HG03103 (cell line): ENCODE data around the gene BMPER.

ENCODE experiments used
- ATAC-seq: cut with Tn5 transposase; IDR thresholded peaks from one replicate; pipeline ENCODE4 v1.9.1; 2021; ENCODE audit warnings: low read depth; ENCODE audit not compliant: unreplicated experiment

Gene BMPER

GRCh38 chr7:34057956-34058355 is 152.6 kb downstream of the BMPER start:
- no peak for ATAC-seq

GRCh38 chr7:34058801-34059135 is 153.4 kb downstream of the BMPER start:
- no peak for ATAC-seq

GRCh38 chr7:34059136-34059828 is 153.9 kb downstream of the BMPER start:
- no peak for ATAC-seq

- ATAC-seq = no peak
Observed at GRCh38 chr7:34060196-34060947, 155.0 kb downstream of the BMPER start.

- ATAC-seq = no peak
Observed at GRCh38 chr7:34061149-34061548, 155.8 kb downstream of the BMPER start.

- no peak for ATAC-seq
Observed at GRCh38 chr7:34062341-34062740, 157.0 kb downstream of the BMPER start.

GRCh38 chr7:34062826-34063225 is 157.5 kb downstream of the BMPER start:
- no peak for ATAC-seq

GRCh38 chr7:34064519-34065158 is 159.3 kb downstream of the BMPER start:
- no peak for ATAC-seq

- no peak for ATAC-seq
Observed at GRCh38 chr7:34066411-34066810, 161.1 kb downstream of the BMPER start.

- no peak for ATAC-seq
Observed at GRCh38 chr7:34067005-34067778, 161.9 kb downstream of the BMPER start.

- ATAC-seq = no peak
Observed at GRCh38 chr7:34069676-34070075, 164.3 kb downstream of the BMPER start.

GRCh38 chr7:34070511-34071323 is 165.4 kb downstream of the BMPER start:
- ATAC-seq = no peak

- ATAC-seq = no peak
Observed at GRCh38 chr7:34073676-34074075, 168.3 kb downstream of the BMPER start.

- no peak for ATAC-seq
Observed at GRCh38 chr7:34074421-34074820, 169.1 kb downstream of the BMPER start.

GRCh38 chr7:34075523-34076370 is 170.4 kb downstream of the BMPER start:
- ATAC-seq = no peak

GRCh38 chr7:34077168-34077567 is 171.8 kb downstream of the BMPER start:
- no peak for ATAC-seq

- ATAC-seq = no peak
Observed at GRCh38 chr7:34078864-34079263, 173.5 kb downstream of the BMPER start.

- ATAC-seq = no peak
Observed at GRCh38 chr7:34080513-34080912, 175.2 kb downstream of the BMPER start.

GRCh38 chr7:34081935-34082334 is 176.6 kb downstream of the BMPER start:
- no peak for ATAC-seq
